HCT116 (cell line): ENCODE data around the gene SIN3B. TPM values are rescaled to one million over a fixed set of nuclear protein-coding genes. Genes with fewer than 3 reads are reported as not detected.

Experiments
- ATAC-seq: fragments of 200-7000 bp; cut with Tn5 transposase; 2 replicates; pipeline ENCODE4 v1.9.1; 2020; ENCODE audit warnings: mild to moderate bottlenecking, moderate library complexity
- BruUV-seq: library from RNA; stranded (reverse); fragments of 400-500 nt; replicated peaks from 2 replicates; lab custom pipeline; 2021; lab: Mats Ljungman, UMichigan
- CTCF ChIA-PET: fragments of 300-600 bp; sonication (Branson Sonifier 250); formaldehyde crosslinking; loops from one replicate; lab custom pipeline; 2021; ENCODE audit warnings: antibody characterized with exemption; lab: Charles Lee
- POLR2A ChIA-PET: fragments of 300-600, 350-600 bp; sonication (Branson Sonifier 250); formaldehyde crosslinking; loops from one replicate; lab custom pipeline; 2021; ENCODE audit warnings: antibody characterized with exemption; lab: Charles Lee
- RAD21 ChIA-PET, 2 experiments: fragments of 300-600 bp; sonication (Branson Sonifier 250); formaldehyde crosslinking; loops; one replicate each; lab custom pipeline; 2023; ENCODE audit warnings: low total read pairs in 2 of 2; ENCODE audit not compliant: uncharacterized antibody in 2 of 2, unreplicated experiment in 2 of 2, low non-redundant PET in 1 of 2; lab: Charles Lee
- DNase-seq: peaks from one replicate; pipeline ENCODE4 v3.0.0-alpha.2; 2010; ENCODE audit warnings: low read depth, low spot score
- H2AFZ ChIP-seq: fragments of 200-600 bp; shearing (Covaris generic), sonication (generic); 2 replicates; pipeline ENCODE4 v1.6.1; 2017; ENCODE audit warnings: low read depth, mixed run types, mixed read lengths, antibody characterized with exemption, low read length; ENCODE audit not compliant: poor library complexity, severe bottlenecking
- H3K27ac ChIP-seq: 2 replicates; pipeline ENCODE4 v1.5.1; 2012; ENCODE audit warnings: low read depth, low read length
- H3K27me3 ChIP-seq: fragments of 200-600 bp; sonication (generic); 2 replicates; pipeline ENCODE4 v1.6.1; 2016; ENCODE audit warnings: mixed run types, low read length, mixed read lengths; ENCODE audit not compliant: insufficient read depth
- H3K36me3 ChIP-seq, 2 experiments: fragments of 200-500 bp in 1 of 2; fragments of 200-600 bp in 1 of 2; sonication (Bioruptor generic) in 1 of 2; sonication (generic) in 1 of 2; 2 replicates each; pipeline versions ENCODE4 v1.5.1 to v1.6.1; 2014 to 2016; ENCODE audit warnings: low read length in 2 of 2, inconsistent platforms in 1 of 2, mixed read lengths in 1 of 2, mixed run types in 1 of 2; ENCODE audit not compliant: insufficient read depth in 2 of 2, control insufficient read depth in 1 of 2
- H3K4me1 ChIP-seq, 2 experiments: fragments of 200-600 bp in 1 of 2; sonication (generic) in 1 of 2; 2 replicates each; pipeline versions ENCODE4 v1.5.1 to v1.6.1; 2012 to 2017; ENCODE audit warnings: low read length in 2 of 2, inconsistent platforms in 1 of 2, mild to moderate bottlenecking in 1 of 2, mixed read lengths in 1 of 2, mixed run types in 1 of 2, moderate library complexity in 1 of 2; ENCODE audit not compliant: insufficient read depth in 2 of 2, control insufficient read depth in 1 of 2
- H3K4me2 ChIP-seq: fragments of 200-600 bp; sonication (generic); 2 replicates; pipeline ENCODE4 v1.6.1; 2017; ENCODE audit warnings: mixed run types, low read length, mixed read lengths
- H3K4me3 ChIP-seq, 2 experiments: fragments of 200-600 bp in 1 of 2; sonication (generic) in 1 of 2; replicated peaks in 1 of 2; 2 replicates each; pipeline ENCODE4 v1.5.1; 2011 to 2016; ENCODE audit warnings: low read length in 2 of 2, control low read depth in 1 of 2, low read depth in 1 of 2, mild to moderate bottlenecking in 1 of 2, mixed read lengths in 1 of 2, mixed run types in 1 of 2
- H3K79me2 ChIP-seq: fragments of 200-600 bp; sonication (generic); 2 replicates; pipeline ENCODE4 v1.6.1; 2017; ENCODE audit warnings: mild to moderate bottlenecking, mixed run types, low read length, moderate library complexity, mixed read lengths; ENCODE audit not compliant: insufficient read depth
- H3K9ac ChIP-seq: fragments of 200-600 bp; sonication (generic); 2 replicates; pipeline ENCODE4 v1.6.1; 2016; ENCODE audit warnings: low read length, mixed read lengths
- H3K9me2 ChIP-seq: fragments of 200-600 bp; sonication (generic), shearing (Covaris generic); 2 replicates; pipeline ENCODE4 v1.6.1; 2017; ENCODE audit warnings: mixed run types, mild to moderate bottlenecking, moderate library complexity; ENCODE audit not compliant: insufficient read depth
- H3K9me3 ChIP-seq, 2 experiments: fragments of 200-500 bp in 1 of 2; fragments of 200-600 bp in 1 of 2; sonication (Bioruptor generic) in 1 of 2; sonication (generic) in 1 of 2; 2 replicates each; pipeline ENCODE4 v1.6.1; 2014 to 2017; ENCODE audit warnings: low read length in 2 of 2, mixed read lengths in 2 of 2, inconsistent platforms in 1 of 2, low read depth in 1 of 2, mild to moderate bottlenecking in 1 of 2, mixed run types in 1 of 2, moderate library complexity in 1 of 2; ENCODE audit not compliant: control insufficient read depth in 1 of 2, insufficient read depth in 1 of 2
- H4K20me1 ChIP-seq: fragments of 200-600 bp; sonication (generic), shearing (Covaris generic); 2 replicates; pipeline ENCODE4 v1.6.1; 2017; ENCODE audit warnings: mixed run types, mild to moderate bottlenecking, moderate library complexity; ENCODE audit not compliant: insufficient read depth
- CBX3 ChIP-seq: IDR thresholded peaks from 2 replicates; pipeline ENCODE4 v1.6.1; 2012; ENCODE audit warnings: low read depth
- CEBPB ChIP-seq: IDR thresholded peaks from 2 replicates; pipeline ENCODE4 v1.6.1; 2012; ENCODE audit warnings: low read depth
- JUND ChIP-seq: IDR thresholded peaks from 2 replicates; pipeline ENCODE4 v1.6.1; 2012
- POLR2A ChIP-seq: IDR thresholded peaks from 2 replicates; pipeline ENCODE4 v1.7.0; 2011; ENCODE audit warnings: borderline replicate concordance; ENCODE audit not compliant: insufficient read depth, insufficient read length; ENCODE audit errors: extremely low read depth
- POLR2AphosphoS5 ChIP-seq: IDR thresholded peaks from 2 replicates; pipeline ENCODE4 v1.6.1; 2011; ENCODE audit warnings: mild to moderate bottlenecking, low read depth, low read length, moderate library complexity
- RAD21 ChIP-seq: IDR thresholded peaks from 2 replicates; pipeline ENCODE4 v1.6.1; 2012; ENCODE audit warnings: low read depth, mild to moderate bottlenecking
- TCF7L2 ChIP-seq: IDR thresholded peaks from 2 replicates; pipeline ENCODE4 v1.7.0; 2011; ENCODE audit warnings: borderline replicate concordance, inconsistent platforms; ENCODE audit not compliant: insufficient read depth, insufficient read length; ENCODE audit errors: extremely low read depth
- YY1 ChIP-seq: IDR thresholded peaks from 2 replicates; pipeline ENCODE4 v1.6.1; 2011; ENCODE audit warnings: low read length, low read depth, moderate library complexity, mild to moderate bottlenecking; ENCODE audit not compliant: insufficient replicate concordance; ENCODE audit errors: extremely low read depth
- ZFX ChIP-seq: fragments of 450-650 bp; IDR thresholded peaks from 2 replicates; pipeline ENCODE4 v1.6.1; 2017
- intact Hi-C: fragments of 100-400 bp; cut with micrococcal nuclease; formaldehyde crosslinking; loops from 2 replicates; pipeline ENCODE4 v1.10.0; 2022
- total RNA-seq: library from RNA; stranded (reverse); gene quantifications from one replicate; pipeline ENCODE4 v1.2.1, GENCODE V29; 2021; ENCODE audit not compliant: unreplicated experiment
- TF ChIP-seq, protein P1 (sequence below): IDR thresholded peaks from 2 replicates; pipeline ENCODE4 v1.6.1; 2011; ENCODE audit warnings: mild to moderate bottlenecking, low read length, moderate library complexity; ENCODE audit not compliant: insufficient replicate concordance; ENCODE audit errors: extremely low read depth
- TF ChIP-seq, protein P2 (sequence below): IDR thresholded peaks from 2 replicates; pipeline ENCODE4 v1.6.1; 2012
- TF ChIP-seq, protein P3 (sequence below): IDR thresholded peaks from 2 replicates; pipeline ENCODE4 v1.6.1; 2012; ENCODE audit warnings: low read depth
- TF ChIP-seq, protein P4 (sequence below), 3 experiments: fragments of 200-600 bp in 1 of 3; sonication (generic) in 1 of 3; IDR thresholded peaks in 2 of 3; conservative IDR thresholded peaks in 1 of 3; 2 replicates each; pipeline ENCODE4 v1.5.1; 2012 to 2017; ENCODE audit warnings: low read depth in 2 of 3, low read length in 2 of 3, antibody characterized with exemption in 1 of 3, borderline replicate concordance in 1 of 3, control low read depth in 1 of 3, mild to moderate bottlenecking in 1 of 3, mixed read lengths in 1 of 3, mixed run types in 1 of 3, moderate library complexity in 1 of 3; ENCODE audit not compliant: insufficient read depth in 1 of 3
- TF ChIP-seq, protein P5 (sequence below): IDR thresholded peaks from 2 replicates; pipeline ENCODE4 v1.6.1; 2012

SIN3B gene
- total RNA-seq, 1 experiment from 2014 or later: 59.9 TPM

DNA sequence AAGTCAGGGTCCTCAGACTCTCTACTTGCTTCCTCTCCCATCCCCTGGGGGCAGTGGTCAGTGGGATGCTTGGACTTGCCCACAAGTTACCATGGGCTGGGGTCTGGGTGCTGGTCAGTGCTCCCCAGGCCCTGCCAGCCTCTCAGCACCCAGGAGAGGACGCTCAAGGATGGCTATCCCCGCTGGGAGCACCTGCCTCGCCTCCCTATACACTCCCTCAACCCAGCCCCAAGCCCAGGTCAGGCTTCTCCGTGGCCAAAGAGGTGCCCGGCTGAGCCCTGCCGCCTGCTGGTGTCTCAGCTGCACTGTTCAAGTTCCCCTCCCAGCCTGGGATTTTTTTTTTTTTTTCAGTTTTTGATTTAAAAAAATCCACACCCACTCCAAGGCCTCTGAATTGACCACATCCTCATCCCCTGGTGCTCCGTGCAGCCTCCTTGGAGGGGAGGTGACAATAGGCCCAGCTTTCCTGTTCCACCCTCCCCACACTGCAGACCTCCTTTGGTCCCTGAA lies 70.4 kb downstream of the SIN3B start:
- no peak for TF ChIP-seq POLR2A
- no peak for TF ChIP-seq JUND
- no peak for TF ChIP-seq TCF7L2
- TF ChIP-seq CBX3: no peak
- peak; percentile 89 for TF ChIP-seq RAD21
- TF ChIP-seq, protein P1, sequence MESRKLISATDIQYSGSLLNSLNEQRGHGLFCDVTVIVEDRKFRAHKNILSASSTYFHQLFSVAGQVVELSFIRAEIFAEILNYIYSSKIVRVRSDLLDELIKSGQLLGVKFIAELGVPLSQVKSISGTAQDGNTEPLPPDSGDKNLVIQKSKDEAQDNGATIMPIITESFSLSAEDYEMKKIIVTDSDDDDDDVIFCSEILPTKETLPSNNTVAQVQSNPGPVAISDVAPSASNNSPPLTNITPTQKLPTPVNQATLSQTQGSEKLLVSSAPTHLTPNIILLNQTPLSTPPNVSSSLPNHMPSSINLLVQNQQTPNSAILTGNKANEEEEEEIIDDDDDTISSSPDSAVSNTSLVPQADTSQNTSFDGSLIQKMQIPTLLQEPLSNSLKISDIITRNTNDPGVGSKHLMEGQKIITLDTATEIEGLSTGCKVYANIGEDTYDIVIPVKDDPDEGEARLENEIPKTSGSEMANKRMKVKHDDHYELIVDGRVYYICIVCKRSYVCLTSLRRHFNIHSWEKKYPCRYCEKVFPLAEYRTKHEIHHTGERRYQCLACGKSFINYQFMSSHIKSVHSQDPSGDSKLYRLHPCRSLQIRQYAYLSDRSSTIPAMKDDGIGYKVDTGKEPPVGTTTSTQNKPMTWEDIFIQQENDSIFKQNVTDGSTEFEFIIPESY: no peak
- TF ChIP-seq, protein P2, sequence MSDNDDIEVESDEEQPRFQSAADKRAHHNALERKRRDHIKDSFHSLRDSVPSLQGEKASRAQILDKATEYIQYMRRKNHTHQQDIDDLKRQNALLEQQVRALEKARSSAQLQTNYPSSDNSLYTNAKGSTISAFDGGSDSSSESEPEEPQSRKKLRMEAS: no peak
- no peak for TF ChIP-seq YY1
- TF ChIP-seq, protein P3, sequence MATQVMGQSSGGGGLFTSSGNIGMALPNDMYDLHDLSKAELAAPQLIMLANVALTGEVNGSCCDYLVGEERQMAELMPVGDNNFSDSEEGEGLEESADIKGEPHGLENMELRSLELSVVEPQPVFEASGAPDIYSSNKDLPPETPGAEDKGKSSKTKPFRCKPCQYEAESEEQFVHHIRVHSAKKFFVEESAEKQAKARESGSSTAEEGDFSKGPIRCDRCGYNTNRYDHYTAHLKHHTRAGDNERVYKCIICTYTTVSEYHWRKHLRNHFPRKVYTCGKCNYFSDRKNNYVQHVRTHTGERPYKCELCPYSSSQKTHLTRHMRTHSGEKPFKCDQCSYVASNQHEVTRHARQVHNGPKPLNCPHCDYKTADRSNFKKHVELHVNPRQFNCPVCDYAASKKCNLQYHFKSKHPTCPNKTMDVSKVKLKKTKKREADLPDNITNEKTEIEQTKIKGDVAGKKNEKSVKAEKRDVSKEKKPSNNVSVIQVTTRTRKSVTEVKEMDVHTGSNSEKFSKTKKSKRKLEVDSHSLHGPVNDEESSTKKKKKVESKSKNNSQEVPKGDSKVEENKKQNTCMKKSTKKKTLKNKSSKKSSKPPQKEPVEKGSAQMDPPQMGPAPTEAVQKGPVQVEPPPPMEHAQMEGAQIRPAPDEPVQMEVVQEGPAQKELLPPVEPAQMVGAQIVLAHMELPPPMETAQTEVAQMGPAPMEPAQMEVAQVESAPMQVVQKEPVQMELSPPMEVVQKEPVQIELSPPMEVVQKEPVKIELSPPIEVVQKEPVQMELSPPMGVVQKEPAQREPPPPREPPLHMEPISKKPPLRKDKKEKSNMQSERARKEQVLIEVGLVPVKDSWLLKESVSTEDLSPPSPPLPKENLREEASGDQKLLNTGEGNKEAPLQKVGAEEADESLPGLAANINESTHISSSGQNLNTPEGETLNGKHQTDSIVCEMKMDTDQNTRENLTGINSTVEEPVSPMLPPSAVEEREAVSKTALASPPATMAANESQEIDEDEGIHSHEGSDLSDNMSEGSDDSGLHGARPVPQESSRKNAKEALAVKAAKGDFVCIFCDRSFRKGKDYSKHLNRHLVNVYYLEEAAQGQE: no peak
- TF ChIP-seq, protein P4, sequence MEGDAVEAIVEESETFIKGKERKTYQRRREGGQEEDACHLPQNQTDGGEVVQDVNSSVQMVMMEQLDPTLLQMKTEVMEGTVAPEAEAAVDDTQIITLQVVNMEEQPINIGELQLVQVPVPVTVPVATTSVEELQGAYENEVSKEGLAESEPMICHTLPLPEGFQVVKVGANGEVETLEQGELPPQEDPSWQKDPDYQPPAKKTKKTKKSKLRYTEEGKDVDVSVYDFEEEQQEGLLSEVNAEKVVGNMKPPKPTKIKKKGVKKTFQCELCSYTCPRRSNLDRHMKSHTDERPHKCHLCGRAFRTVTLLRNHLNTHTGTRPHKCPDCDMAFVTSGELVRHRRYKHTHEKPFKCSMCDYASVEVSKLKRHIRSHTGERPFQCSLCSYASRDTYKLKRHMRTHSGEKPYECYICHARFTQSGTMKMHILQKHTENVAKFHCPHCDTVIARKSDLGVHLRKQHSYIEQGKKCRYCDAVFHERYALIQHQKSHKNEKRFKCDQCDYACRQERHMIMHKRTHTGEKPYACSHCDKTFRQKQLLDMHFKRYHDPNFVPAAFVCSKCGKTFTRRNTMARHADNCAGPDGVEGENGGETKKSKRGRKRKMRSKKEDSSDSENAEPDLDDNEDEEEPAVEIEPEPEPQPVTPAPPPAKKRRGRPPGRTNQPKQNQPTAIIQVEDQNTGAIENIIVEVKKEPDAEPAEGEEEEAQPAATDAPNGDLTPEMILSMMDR (IDR thresholded peaks at IDR 0.05 in 2 of 3, conservative IDR thresholded peaks at IDR 0.05 in 1 of 3; ENCODE audit: borderline replicate concordance in 1 of 3, insufficient read depth in 1 of 3, low read depth in 2 of 3, low read length in 2 of 3): peak; percentile 76 to 94 (median 76)
- TF ChIP-seq ZFX: no peak
- TF ChIP-seq, protein P5, sequence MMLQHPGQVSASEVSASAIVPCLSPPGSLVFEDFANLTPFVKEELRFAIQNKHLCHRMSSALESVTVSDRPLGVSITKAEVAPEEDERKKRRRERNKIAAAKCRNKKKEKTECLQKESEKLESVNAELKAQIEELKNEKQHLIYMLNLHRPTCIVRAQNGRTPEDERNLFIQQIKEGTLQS: no peak
- TF ChIP-seq CEBPB: no peak
- no peak for TF ChIP-seq POLR2AphosphoS5
- Histone ChIP-seq H3K9ac (no peak overlapping the region), H2AFZ (peak overlapping the region; percentile 46), H3K9me3 (no peaks in the 10 kb centered on the region), H3K9me2 (no peaks in the 10 kb centered on the region), H3K27me3 (no peaks in the 10 kb centered on the region), H3K36me3 (no peaks in the 10 kb centered on the region), H4K20me1 (no peaks in the 10 kb centered on the region), H3K27ac (no peak overlapping the region), H3K4me3 (no peak overlapping the region), H3K4me2 (no peak overlapping the region), H3K79me2 (no peaks in the 10 kb centered on the region), H3K4me1 (peaks cover 2 to 8% of the 10 kb centered on the region in 2 experiments; a peak in 2 of 4 replicates)
- DNase-seq (peak; percentile 35), ATAC-seq (peak; percentile 88)
- RAD21 ChIA-PET: no interaction called here
- no TSS peak for BruUV-seq
- intact Hi-C loops: loop anchor here (1.0 to 2.0 kb wide), 3 partner anchors 120 to 185 kb away; no protein-coding TSS in a partner anchor
- POLR2A ChIA-PET: no interaction called here
- CTCF ChIA-PET: interaction anchor here (0.7 to 1.5 kb wide), 3 partner anchors 17 to 185 kb away, joined by 3 to 4 read pairs (median 3); no protein-coding TSS in a partner anchor
